Upper lobe of left lung (tissue), 4 donors: ENCODE data around the gene SLF2.

Source experiments
- EP300 ChIP-seq, 4 donors: sonication (generic); formaldehyde crosslinking; IDR thresholded peaks; one replicate each; pipeline ENCODE4 v1.5.1; 2017; ENCODE audit warnings: antibody characterized with exemption in 4 of 4, control low read depth in 2 of 4
- POLR2A ChIP-seq, 4 donors: fragments of 450-650 bp; IDR thresholded peaks; one replicate each; pipeline ENCODE4 v1.5.1; 2016 to 2017; ENCODE audit warnings: antibody characterized with exemption in 4 of 4, mild to moderate bottlenecking in 2 of 4

GRCh38 chr10:100979791-100980272, 67.1 kb downstream of the SLF2 start:
- TF ChIP-seq POLR2A (IDR thresholded peaks at IDR 0.05) = no peak
- no peak for TF ChIP-seq EP300 (IDR thresholded peaks at IDR 0.05)
